ENCODE data around the gene GTF2IRD1. TPM values are rescaled to one million over a fixed set of nuclear protein-coding genes. Genes with fewer than 3 reads are reported as not detected.
A peak's percentile ranks its signal among the peaks of the same experiment; 100 is the strongest.

Gene GTF2IRD1
- total RNA-seq, 1 donor from 2014 or later, result 48.7 TPM

GRCh38 chr7:74575083-74575784, 121.5 kb downstream of the GTF2IRD1 start:
- no peaks in the 10 kb centered on the region for H3K27me3 Mint-ChIP-seq (ENCODE audit: unreplicated experiment)
- no peak for DNase-seq (ENCODE audit: extremely low spot score, unreplicated experiment)
- no peak for TF ChIP-seq CTCF (IDR thresholded peaks at IDR 0.05)
- H3K27ac Mint-ChIP-seq (ENCODE audit: unreplicated experiment), result no peak overlapping the region
- H3K4me3 Mint-ChIP-seq (ENCODE audit: unreplicated experiment), result no peak overlapping the region
- no peaks in the 10 kb centered on the region for H3K9me3 Mint-ChIP-seq (ENCODE audit: unreplicated experiment)
- H3K36me3 Mint-ChIP-seq (ENCODE audit: unreplicated experiment), result peaks cover 11% of the 10 kb centered on the region
- peaks cover 19% of the 10 kb centered on the region for H3K4me1 Mint-ChIP-seq (ENCODE audit: unreplicated experiment)

GRCh38 chr7:74575811-74576210, 122.1 kb downstream of the GTF2IRD1 start:
- no peak overlapping the region for H3K27ac Mint-ChIP-seq (ENCODE audit: unreplicated experiment)
- H3K27me3 Mint-ChIP-seq (ENCODE audit: unreplicated experiment), result no peaks in the 10 kb centered on the region
- DNase-seq (ENCODE audit: extremely low spot score, unreplicated experiment), result no peak
- H3K4me1 Mint-ChIP-seq (ENCODE audit: unreplicated experiment), result peaks cover 25% of the 10 kb centered on the region
- no peak overlapping the region for H3K4me3 Mint-ChIP-seq (ENCODE audit: unreplicated experiment)
- H3K36me3 Mint-ChIP-seq (ENCODE audit: unreplicated experiment), result peaks cover 11% of the 10 kb centered on the region
- H3K9me3 Mint-ChIP-seq (ENCODE audit: unreplicated experiment), result no peaks in the 10 kb centered on the region
- TF ChIP-seq CTCF (IDR thresholded peaks at IDR 0.05), result no peak

- no peak for TF ChIP-seq CTCF (IDR thresholded peaks at IDR 0.05)
- Mint-ChIP-seq H3K36me3 (ENCODE audit: unreplicated experiment) (peaks cover 9% of the 10 kb centered on the region), H3K4me3 (ENCODE audit: unreplicated experiment) (no peak overlapping the region), H3K4me1 (ENCODE audit: unreplicated experiment) (peaks cover 21% of the 10 kb centered on the region), H3K27me3 (ENCODE audit: unreplicated experiment) (no peaks in the 10 kb centered on the region), H3K9me3 (ENCODE audit: unreplicated experiment) (no peaks in the 10 kb centered on the region), H3K27ac (ENCODE audit: unreplicated experiment) (peak overlapping the region; percentile 78)
- DNase-seq (ENCODE audit: extremely low spot score, unreplicated experiment), result no peak
Observed at GRCh38 chr7:74579800-74580685, 126.3 kb downstream of the GTF2IRD1 start.

GRCh38 chr7:74581916-74582440, 128.3 kb downstream of the GTF2IRD1 start:
- DNase-seq (ENCODE audit: extremely low spot score, unreplicated experiment), result no peak
- peaks cover 5% of the 10 kb centered on the region for H3K36me3 Mint-ChIP-seq (ENCODE audit: unreplicated experiment)
- H3K4me1 Mint-ChIP-seq (ENCODE audit: unreplicated experiment), result peaks cover 27% of the 10 kb centered on the region
- H3K4me3 Mint-ChIP-seq (ENCODE audit: unreplicated experiment), result no peak overlapping the region
- H3K27ac Mint-ChIP-seq (ENCODE audit: unreplicated experiment), result no peak overlapping the region
- no peaks in the 10 kb centered on the region for H3K27me3 Mint-ChIP-seq (ENCODE audit: unreplicated experiment)
- H3K9me3 Mint-ChIP-seq (ENCODE audit: unreplicated experiment), result no peaks in the 10 kb centered on the region
- TF ChIP-seq CTCF (IDR thresholded peaks at IDR 0.05), result no peak

All from osteocyte (in vitro differentiated cells).